Fibroblast of villous mesenchyme (primary cell): Measurements from ENCODE around the gene APOE. TPM values are rescaled to one million over a fixed set of nuclear protein-coding genes. Genes with fewer than 3 reads are reported as not detected.
A peak's percentile ranks its signal among the peaks of the same experiment; 100 is the strongest.

Experiments
- DNase-seq: peaks from one replicate; pipeline ENCODE4 v3.0.0-alpha.2; 2010; ENCODE audit warnings: low read depth
- H3K4me3 ChIP-seq: 2 replicates; pipeline ENCODE4 v1.5.1; 2011; ENCODE audit warnings: low read depth, mild to moderate bottlenecking, low read length
- total RNA-seq: library from RNA; depleted of rRNA; stranded (reverse); fragments of >200 nt; gene quantifications from 2 replicates; pipeline ENCODE4 v1.2.3, GENCODE V29; 2012
- TF ChIP-seq, protein P1 (sequence below): IDR thresholded peaks from 2 replicates; pipeline ENCODE4 v1.5.1; 2012; ENCODE audit warnings: low read depth, mild to moderate bottlenecking, low read length; ENCODE audit not compliant: insufficient read depth

The APOE gene
- total RNA-seq, 1 donor = 16.4 TPM

GRCh38 chr19:44955505-44956439 lies 50.2 kb downstream of the APOE start:
- no peak for DNase-seq

DNA sequence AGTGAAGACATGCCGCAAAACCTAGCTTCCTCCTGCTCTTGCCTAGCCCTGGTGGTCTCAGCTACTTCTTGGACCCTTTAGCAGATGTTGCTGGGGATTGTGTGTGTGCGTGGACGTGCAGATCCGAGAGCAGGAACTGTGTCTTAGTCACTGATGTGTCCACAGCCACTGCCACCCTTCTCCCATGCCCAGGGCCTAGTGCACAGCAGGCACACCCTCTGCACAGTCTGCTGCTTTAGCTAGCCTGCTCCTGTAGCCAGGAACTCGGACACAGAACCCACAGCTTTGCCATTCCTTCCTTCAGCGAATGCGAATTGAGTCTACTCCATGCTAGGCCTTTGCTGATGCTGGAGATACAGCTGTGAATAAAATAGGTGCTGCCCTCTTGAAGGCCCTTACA lies 51.9 kb downstream of the APOE start:
- H3K4me3 ChIP-seq = no peak overlapping the region
- TF ChIP-seq, protein P1, sequence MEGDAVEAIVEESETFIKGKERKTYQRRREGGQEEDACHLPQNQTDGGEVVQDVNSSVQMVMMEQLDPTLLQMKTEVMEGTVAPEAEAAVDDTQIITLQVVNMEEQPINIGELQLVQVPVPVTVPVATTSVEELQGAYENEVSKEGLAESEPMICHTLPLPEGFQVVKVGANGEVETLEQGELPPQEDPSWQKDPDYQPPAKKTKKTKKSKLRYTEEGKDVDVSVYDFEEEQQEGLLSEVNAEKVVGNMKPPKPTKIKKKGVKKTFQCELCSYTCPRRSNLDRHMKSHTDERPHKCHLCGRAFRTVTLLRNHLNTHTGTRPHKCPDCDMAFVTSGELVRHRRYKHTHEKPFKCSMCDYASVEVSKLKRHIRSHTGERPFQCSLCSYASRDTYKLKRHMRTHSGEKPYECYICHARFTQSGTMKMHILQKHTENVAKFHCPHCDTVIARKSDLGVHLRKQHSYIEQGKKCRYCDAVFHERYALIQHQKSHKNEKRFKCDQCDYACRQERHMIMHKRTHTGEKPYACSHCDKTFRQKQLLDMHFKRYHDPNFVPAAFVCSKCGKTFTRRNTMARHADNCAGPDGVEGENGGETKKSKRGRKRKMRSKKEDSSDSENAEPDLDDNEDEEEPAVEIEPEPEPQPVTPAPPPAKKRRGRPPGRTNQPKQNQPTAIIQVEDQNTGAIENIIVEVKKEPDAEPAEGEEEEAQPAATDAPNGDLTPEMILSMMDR = no peak
- DNase-seq = no peak

More at GRCh38 chr19:44955505-44956439, 50.2 kb downstream of the APOE start:
- peak overlapping the region; percentile 94 for H3K4me3 ChIP-seq
- TF ChIP-seq, protein P1 = no peak

DNA sequence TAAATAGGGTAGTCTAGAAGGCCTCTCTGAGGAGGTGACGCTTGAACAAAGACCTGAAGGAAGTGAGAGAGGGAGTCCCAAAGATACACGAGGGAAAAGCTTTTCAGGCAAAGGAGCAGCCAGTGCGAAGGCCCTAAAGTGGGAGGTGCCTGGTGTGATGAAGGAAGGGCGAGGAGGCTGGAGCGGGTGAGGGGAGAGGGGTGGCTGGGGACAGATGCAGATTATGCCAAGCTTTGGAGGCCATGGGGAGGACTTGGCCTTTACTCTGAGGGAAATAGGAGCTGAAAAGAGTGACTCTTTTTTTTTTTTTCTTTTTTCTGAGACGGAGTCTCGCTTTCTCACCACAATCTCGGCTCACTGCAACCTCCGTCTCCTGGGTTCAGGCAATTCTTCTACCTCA lies 52.5 kb downstream of the APOE start:
- H3K4me3 ChIP-seq = no peak overlapping the region
- TF ChIP-seq, protein P1 = no peak
- DNase-seq = no peak

Other genes starting within 250 kb of the APOE start
- gene CEACAM19, start 234.3 kb upstream of the APOE start, total RNA-seq = 2.6 and 5.6 TPM in 2 replicates
- gene CEACAM16, start 206.6 kb upstream of the APOE start, total RNA-seq = under 0.01 and 0.32 TPM in 2 replicates
- gene BCL3, start 157.1 kb upstream of the APOE start, total RNA-seq = 8.6 and 10.0 TPM in 2 replicates
- gene CBLC, start 127.9 kb upstream of the APOE start, total RNA-seq = under 0.01 TPM in 2 replicates
- gene BCAM, start 96.7 kb upstream of the APOE start, total RNA-seq = 10.3 and 15.1 TPM in 2 replicates
- gene NECTIN2, start 59.5 kb upstream of the APOE start, total RNA-seq = 133 and 134 TPM in 2 replicates
- gene TOMM40, start 14.5 kb upstream of the APOE start, total RNA-seq = 56.7 and 57.9 TPM in 2 replicates
- gene APOC1, start 8.8 kb downstream of the APOE start, total RNA-seq = 1.3 and 2.6 TPM in 2 replicates
- gene APOC4, start 36.4 kb downstream of the APOE start, total RNA-seq = not detected in 2 replicates
- not detected in 2 replicates for gene APOC2, start 40.3 kb downstream of the APOE start, total RNA-seq
- 53.1 and 62.6 TPM in 2 replicates for gene CLPTM1, start 49.6 kb downstream of the APOE start, total RNA-seq
- gene RELB, start 95.7 kb downstream of the APOE start, total RNA-seq = 10.6 and 13.8 TPM in 2 replicates
- gene CLASRP, start 133.2 kb downstream of the APOE start, total RNA-seq = 14.2 and 16.4 TPM in 2 replicates
- gene ZNF296, start 170.7 kb downstream of the APOE start, total RNA-seq = under 0.01 TPM in 2 replicates
- gene GEMIN7, start 173.5 kb downstream of the APOE start, total RNA-seq = 16.0 and 24.2 TPM in 2 replicates
- gene PPP1R37, start 187.4 kb downstream of the APOE start, total RNA-seq = 31.1 and 36.1 TPM in 2 replicates